8988T (cell line): ENCODE measurements around the gene TMOD1.

ENCODE experiments used
- DNase-seq: peaks from one replicate; pipeline ENCODE4 v3.0.0; 2011

The TMOD1 gene

GRCh38 chr9:97518909-97519307 lies 17.4 kb downstream of the TMOD1 start:
- no peak for DNase-seq

GRCh38 chr9:97519441-97519970 lies 18.0 kb downstream of the TMOD1 start:
- no peak for DNase-seq

GRCh38 chr9:97521576-97522333 lies 20.3 kb downstream of the TMOD1 start:
- DNase-seq: no peak

- no peak for DNase-seq
These were observed 23.0 kb downstream of the TMOD1 start for GRCh38 chr9:97524424-97524823.

GRCh38 chr9:97525451-97525850 lies 24.0 kb downstream of the TMOD1 start:
- DNase-seq: no peak

DNA sequence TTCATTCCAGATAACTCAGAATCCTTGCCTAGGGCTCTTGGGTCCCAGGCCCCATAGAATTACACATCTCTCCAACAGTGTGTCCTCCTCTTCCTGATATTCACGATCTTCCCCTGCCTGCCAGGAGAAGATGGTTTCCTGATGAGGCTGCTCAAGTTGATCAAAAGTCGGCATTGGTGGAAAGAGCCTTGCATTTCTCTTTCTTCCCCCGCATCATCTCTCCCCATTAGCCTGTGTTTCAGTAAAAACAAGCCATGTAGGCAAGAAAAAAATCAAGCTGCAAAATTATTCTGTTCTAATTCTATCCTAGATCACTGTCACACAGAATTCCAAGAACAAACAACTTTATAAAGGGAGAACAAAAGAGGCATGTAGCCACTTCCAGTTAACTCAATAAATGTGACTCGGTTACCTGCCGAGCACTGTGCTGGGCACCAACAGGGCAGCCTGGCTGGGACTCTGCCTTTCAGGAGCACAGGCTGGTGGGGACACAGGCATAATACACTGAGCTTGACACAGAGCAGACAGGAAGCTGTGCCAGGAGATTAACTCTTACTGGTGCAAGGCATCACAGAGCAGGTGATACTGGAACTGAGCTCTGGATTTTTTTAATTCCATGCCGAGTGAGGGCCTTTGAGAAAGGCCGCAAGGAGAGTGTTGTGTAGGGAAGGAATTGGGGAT lies 25.6 kb downstream of the TMOD1 start:
- DNase-seq: no peak

DNA sequence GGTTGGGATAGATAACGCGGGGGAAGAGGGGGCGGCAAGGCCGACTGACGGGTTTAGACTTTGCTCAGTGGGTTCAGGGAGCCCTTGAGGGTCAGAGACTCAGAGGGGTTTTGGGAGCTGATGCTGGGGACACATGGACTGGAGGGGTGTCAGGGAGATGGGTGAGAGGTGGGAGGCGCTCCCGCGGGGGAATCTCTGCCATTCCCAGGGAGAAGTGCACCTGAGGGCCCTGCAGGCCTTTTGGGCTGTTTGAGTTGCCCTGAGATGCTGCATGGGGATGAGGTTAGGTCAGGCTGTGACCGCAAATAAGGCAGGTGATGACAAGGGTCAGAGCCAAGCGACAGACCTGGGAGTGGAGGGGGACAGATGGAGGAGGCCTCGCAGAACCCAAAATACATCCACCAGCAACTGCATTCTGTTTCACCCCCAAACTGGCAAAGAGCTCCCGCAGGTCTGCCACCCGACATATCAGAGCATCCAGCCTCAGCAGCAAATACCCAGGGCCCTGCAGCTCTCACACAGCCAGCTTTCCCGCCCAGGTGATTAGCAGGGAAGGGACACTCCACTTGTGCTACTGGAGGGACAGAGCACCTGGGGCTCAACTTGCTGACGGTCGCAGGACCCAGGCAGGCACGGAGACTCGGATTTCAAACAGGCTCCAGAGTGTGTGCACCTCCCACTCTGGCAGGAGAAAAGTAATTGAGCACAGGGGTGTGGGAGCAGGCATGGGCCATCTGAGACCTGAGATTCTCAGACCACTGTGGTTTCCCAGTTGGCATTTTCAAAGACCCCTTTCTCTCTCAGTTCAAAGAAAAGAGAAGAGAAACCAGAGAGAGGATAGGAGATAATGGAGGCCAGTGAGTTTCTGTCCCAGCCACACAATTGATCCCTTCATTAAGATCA lies 26.4 kb downstream of the TMOD1 start:
- no peak for DNase-seq

GRCh38 chr9:97528529-97529230 lies 27.2 kb downstream of the TMOD1 start:
- DNase-seq: no peak

- DNase-seq: no peak
These were observed 28.1 kb downstream of the TMOD1 start for GRCh38 chr9:97529363-97530076.

- no peak for DNase-seq
These were observed 30.5 kb downstream of the TMOD1 start for GRCh38 chr9:97531888-97532376.

DNA sequence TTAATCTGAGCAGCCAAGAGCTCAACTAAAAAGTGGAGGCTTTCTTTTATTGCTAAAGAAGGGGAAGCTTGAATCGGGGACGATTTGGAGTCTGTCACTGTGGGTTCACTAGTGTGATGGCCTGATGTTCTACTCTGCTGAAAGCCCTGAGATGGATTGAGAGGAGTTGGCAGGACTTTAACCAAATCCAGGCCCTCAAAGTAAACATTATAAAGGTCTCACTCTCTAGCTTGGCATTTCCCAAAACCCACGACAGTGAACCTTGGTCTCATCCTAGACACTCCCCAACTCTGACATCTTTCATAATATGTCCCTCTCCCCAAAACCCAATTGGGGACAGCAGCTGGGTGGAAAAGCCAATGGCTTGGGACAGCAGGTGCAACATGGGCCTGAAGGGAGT lies 32.7 kb downstream of the TMOD1 start:
- DNase-seq: no peak

- no peak for DNase-seq
These were observed 33.6 kb downstream of the TMOD1 start for GRCh38 chr9:97534961-97535594.

DNA sequence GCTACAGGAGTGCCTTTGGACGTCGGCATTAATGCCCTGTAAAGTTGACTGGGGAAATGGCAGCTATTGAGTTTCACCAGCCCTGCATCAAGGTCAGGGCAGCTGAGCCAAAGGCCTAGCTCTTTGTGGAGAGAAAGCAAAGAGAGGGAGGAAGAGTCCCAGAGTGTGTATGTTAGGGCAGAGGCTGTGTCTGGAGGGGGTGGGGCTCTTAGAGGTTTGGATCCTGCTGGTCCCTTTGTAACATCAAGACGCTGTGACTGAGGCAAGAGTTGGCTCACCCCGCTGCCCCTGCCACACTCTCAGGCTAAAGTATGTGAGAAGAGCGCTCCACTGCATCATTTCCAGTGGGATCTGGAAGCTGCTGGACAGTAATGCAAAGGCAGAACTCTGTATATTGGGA lies 34.3 kb downstream of the TMOD1 start:
- no peak for DNase-seq

DNA sequence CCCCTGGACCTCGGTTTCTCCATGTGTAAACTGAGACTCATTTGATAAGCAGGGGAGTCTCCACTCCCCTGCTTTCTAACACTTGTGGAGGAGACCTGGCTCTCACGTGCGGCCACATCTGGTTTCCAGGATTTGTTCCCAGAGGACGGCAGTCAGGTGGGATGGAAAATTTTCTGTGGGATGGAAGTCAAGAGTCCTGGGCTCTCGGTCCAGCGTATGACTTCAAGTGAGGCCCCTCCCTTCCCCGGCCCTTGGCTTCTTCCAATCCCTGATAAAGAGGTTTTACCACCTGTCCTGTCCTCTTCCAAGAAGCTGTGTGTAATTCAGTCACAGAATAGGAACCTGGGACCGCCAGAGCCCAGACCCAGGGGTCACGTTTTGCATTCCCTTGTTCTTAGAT lies 35.0 kb downstream of the TMOD1 start:
- no peak for DNase-seq

DNA sequence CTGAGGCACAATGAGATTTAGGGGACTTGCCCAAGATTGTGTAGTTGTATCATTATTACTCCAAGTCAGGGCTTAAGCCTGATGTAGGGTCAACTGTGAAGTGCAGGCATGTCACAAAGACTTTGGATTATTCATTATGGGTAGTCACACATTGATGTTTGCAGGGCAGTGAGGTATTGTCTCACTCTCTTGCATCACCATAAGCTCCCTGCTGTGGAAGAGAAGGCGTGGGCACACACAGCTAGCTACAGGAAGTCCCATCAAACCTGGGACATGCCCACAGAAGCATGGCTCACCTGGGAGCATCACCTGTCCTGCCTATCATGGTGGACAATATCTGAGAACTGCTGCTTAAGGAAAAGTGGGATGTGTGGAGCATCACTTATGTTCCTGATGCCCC lies 42.1 kb downstream of the TMOD1 start:
- no peak for DNase-seq

DNA sequence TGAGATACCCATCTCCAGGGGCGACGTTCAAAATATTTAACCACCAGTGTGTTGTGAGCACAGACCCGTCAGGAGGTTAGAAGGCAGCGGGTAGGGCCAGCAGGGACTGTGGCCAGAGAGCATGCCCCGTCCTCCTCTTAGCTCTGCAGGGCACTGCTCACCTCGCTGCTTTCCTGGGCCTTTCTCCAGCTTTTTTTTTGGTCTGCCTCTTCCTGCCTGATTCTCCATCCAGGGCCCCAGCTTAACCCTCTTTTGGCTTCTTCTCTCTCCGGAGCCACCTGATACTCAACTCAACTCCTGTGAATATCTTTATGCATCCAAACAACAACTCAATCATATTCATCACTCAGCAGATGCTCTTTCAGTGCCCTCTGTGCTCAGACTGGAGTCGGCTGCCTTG lies 44.0 kb downstream of the TMOD1 start:
- DNase-seq: no peak

GRCh38 chr9:97547098-97547829 lies 45.8 kb downstream of the TMOD1 start:
- no peak for DNase-seq

GRCh38 chr9:97548379-97548778 lies 46.9 kb downstream of the TMOD1 start:
- DNase-seq: no peak

GRCh38 chr9:97548819-97549540 lies 47.5 kb downstream of the TMOD1 start:
- no peak for DNase-seq

- DNase-seq: no peak
These were observed 48.9 kb downstream of the TMOD1 start for GRCh38 chr9:97550386-97550785.
